HCT116 (cell line): ENCODE data around the gene IARS1.

Experiments
- CEBPB ChIP-seq: IDR thresholded peaks from 2 replicates; pipeline ENCODE4 v1.6.1; 2012; ENCODE audit warnings: low read depth
- EGR1 ChIP-seq: IDR thresholded peaks from 2 replicates; pipeline ENCODE4 v1.6.1; 2012; ENCODE audit warnings: low read depth
- EZH2 ChIP-seq: fragments of 200-600 bp; sonication (generic); IDR thresholded peaks from 2 replicates; pipeline ENCODE4 v1.6.1; 2017; ENCODE audit warnings: antibody characterized with exemption, mixed run types
- JUND ChIP-seq: IDR thresholded peaks from 2 replicates; pipeline ENCODE4 v1.6.1; 2012
- POLR2A ChIP-seq: IDR thresholded peaks from 2 replicates; pipeline ENCODE4 v1.7.0; 2011; ENCODE audit warnings: borderline replicate concordance; ENCODE audit not compliant: insufficient read depth, insufficient read length; ENCODE audit errors: extremely low read depth
- SIN3A ChIP-seq: IDR thresholded peaks from 2 replicates; pipeline ENCODE4 v1.6.1; 2012; ENCODE audit warnings: low read depth
- SRF ChIP-seq: IDR thresholded peaks from 2 replicates; pipeline ENCODE4 v1.6.1; 2012; ENCODE audit warnings: low read depth
- ZNF274 ChIP-seq: fragments of 200-500 bp; sonication (Bioruptor generic); IDR thresholded peaks from 2 replicates; pipeline ENCODE4 v1.6.1; 2014; ENCODE audit warnings: mild to moderate bottlenecking, low read depth, low read length, inconsistent platforms
- TF ChIP-seq, protein P1 (sequence below), 3 experiments: fragments of 200-600 bp in 1 of 3; sonication (generic) in 1 of 3; IDR thresholded peaks in 2 of 3; conservative IDR thresholded peaks in 1 of 3; 2 replicates each; pipeline ENCODE4 v1.5.1; 2012 to 2017; ENCODE audit warnings: low read depth in 2 of 3, low read length in 2 of 3, antibody characterized with exemption in 1 of 3, borderline replicate concordance in 1 of 3, control low read depth in 1 of 3, mild to moderate bottlenecking in 1 of 3, mixed read lengths in 1 of 3, mixed run types in 1 of 3, moderate library complexity in 1 of 3; ENCODE audit not compliant: insufficient read depth in 1 of 3
- TF ChIP-seq, protein P2 (sequence below): IDR thresholded peaks from 2 replicates; pipeline ENCODE4 v1.6.1; 2012; ENCODE audit warnings: low read depth
- TF ChIP-seq, protein P3 (sequence below): IDR thresholded peaks from 2 replicates; pipeline ENCODE4 v1.6.1; 2011; ENCODE audit warnings: mild to moderate bottlenecking, low read length, moderate library complexity; ENCODE audit not compliant: insufficient replicate concordance; ENCODE audit errors: extremely low read depth

DNA sequence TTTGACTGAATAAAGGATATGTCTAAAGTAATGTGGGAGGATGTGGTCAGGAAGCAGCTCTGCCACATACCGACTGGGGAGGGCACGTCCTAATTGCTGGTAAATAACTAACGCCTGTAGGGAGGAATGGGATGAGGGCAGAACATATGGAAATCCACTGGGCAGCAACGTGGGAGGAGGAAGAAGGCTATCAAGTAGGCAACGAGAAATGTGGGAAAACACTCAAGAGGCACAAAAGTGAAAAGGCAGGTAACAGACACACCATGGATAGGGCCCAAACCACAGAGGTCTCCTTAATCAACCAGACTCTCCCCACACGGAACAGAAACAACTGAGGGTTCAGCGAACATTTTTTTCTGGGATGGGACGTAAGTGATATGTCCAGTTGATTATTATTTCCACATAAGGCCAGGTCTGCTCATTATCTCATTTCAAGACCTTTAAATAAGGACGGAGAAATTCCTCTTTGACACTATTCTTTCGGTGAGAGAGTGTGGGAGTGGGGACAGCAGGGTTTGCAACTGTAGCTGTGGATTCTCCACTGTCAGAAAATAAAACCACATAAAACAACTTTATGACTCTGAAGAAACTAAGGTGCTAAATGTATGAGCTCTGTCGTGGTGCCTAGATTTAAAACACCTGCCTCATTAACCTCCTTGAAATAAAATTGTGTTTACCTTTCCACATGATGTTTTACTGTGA is 17.0 kb downstream of the IARS1 start:
- TF ChIP-seq, protein P1, sequence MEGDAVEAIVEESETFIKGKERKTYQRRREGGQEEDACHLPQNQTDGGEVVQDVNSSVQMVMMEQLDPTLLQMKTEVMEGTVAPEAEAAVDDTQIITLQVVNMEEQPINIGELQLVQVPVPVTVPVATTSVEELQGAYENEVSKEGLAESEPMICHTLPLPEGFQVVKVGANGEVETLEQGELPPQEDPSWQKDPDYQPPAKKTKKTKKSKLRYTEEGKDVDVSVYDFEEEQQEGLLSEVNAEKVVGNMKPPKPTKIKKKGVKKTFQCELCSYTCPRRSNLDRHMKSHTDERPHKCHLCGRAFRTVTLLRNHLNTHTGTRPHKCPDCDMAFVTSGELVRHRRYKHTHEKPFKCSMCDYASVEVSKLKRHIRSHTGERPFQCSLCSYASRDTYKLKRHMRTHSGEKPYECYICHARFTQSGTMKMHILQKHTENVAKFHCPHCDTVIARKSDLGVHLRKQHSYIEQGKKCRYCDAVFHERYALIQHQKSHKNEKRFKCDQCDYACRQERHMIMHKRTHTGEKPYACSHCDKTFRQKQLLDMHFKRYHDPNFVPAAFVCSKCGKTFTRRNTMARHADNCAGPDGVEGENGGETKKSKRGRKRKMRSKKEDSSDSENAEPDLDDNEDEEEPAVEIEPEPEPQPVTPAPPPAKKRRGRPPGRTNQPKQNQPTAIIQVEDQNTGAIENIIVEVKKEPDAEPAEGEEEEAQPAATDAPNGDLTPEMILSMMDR (IDR thresholded peaks at IDR 0.05 in 2 of 3, conservative IDR thresholded peaks at IDR 0.05 in 1 of 3; ENCODE audit: borderline replicate concordance in 1 of 3, insufficient read depth in 1 of 3, low read depth in 2 of 3, low read length in 2 of 3): no peak
- TF ChIP-seq SIN3A: no peak
- TF ChIP-seq EGR1: no peak
- no peak for TF ChIP-seq SRF
- TF ChIP-seq, protein P2, sequence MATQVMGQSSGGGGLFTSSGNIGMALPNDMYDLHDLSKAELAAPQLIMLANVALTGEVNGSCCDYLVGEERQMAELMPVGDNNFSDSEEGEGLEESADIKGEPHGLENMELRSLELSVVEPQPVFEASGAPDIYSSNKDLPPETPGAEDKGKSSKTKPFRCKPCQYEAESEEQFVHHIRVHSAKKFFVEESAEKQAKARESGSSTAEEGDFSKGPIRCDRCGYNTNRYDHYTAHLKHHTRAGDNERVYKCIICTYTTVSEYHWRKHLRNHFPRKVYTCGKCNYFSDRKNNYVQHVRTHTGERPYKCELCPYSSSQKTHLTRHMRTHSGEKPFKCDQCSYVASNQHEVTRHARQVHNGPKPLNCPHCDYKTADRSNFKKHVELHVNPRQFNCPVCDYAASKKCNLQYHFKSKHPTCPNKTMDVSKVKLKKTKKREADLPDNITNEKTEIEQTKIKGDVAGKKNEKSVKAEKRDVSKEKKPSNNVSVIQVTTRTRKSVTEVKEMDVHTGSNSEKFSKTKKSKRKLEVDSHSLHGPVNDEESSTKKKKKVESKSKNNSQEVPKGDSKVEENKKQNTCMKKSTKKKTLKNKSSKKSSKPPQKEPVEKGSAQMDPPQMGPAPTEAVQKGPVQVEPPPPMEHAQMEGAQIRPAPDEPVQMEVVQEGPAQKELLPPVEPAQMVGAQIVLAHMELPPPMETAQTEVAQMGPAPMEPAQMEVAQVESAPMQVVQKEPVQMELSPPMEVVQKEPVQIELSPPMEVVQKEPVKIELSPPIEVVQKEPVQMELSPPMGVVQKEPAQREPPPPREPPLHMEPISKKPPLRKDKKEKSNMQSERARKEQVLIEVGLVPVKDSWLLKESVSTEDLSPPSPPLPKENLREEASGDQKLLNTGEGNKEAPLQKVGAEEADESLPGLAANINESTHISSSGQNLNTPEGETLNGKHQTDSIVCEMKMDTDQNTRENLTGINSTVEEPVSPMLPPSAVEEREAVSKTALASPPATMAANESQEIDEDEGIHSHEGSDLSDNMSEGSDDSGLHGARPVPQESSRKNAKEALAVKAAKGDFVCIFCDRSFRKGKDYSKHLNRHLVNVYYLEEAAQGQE: no peak
- TF ChIP-seq POLR2A: no peak
- TF ChIP-seq CEBPB: no peak
- no peak for TF ChIP-seq EZH2
- TF ChIP-seq, protein P3, sequence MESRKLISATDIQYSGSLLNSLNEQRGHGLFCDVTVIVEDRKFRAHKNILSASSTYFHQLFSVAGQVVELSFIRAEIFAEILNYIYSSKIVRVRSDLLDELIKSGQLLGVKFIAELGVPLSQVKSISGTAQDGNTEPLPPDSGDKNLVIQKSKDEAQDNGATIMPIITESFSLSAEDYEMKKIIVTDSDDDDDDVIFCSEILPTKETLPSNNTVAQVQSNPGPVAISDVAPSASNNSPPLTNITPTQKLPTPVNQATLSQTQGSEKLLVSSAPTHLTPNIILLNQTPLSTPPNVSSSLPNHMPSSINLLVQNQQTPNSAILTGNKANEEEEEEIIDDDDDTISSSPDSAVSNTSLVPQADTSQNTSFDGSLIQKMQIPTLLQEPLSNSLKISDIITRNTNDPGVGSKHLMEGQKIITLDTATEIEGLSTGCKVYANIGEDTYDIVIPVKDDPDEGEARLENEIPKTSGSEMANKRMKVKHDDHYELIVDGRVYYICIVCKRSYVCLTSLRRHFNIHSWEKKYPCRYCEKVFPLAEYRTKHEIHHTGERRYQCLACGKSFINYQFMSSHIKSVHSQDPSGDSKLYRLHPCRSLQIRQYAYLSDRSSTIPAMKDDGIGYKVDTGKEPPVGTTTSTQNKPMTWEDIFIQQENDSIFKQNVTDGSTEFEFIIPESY: no peak
- TF ChIP-seq ZNF274: no peak
- no peak for TF ChIP-seq JUND
